B cell (primary cell): ENCODE data around the gene CCNG2. TPM values are rescaled to one million over a fixed set of nuclear protein-coding genes. Genes with fewer than 3 reads are reported as not detected.

Experiments used
- ATAC-seq: fragments of 200-7000 bp; cut with Tn5 transposase; one replicate; pipeline ENCODE4 v1.10.0; 2021; ENCODE audit warnings: low read depth, mild to moderate bottlenecking, moderate number of reproducible peaks, moderate library complexity
- CTCF ChIA-PET: fragments of 350-600 bp; sonication (Branson Sonifier 250); formaldehyde crosslinking; loops from one replicate; lab custom pipeline; 2021; ENCODE audit warnings: antibody characterized with exemption, inconsistent platforms; lab: Charles Lee
- POLR2A ChIA-PET: fragments of 350-600 bp; sonication (Branson Sonifier 250); formaldehyde crosslinking; loops from one replicate; lab custom pipeline; 2021; ENCODE audit warnings: antibody characterized with exemption; lab: Charles Lee
- DNase-seq: peaks from one replicate; pipeline ENCODE4 v3.0.0; 2013
- H2AFZ ChIP-seq: 2 replicates; pipeline ENCODE4 v1.6.1; 2012; ENCODE audit warnings: mild to moderate bottlenecking, low read depth, low read length; ENCODE audit not compliant: insufficient read depth, poor library complexity, severe bottlenecking
- H3K27ac ChIP-seq, 2 donors: 1 replicate in 1 of 2; 2 replicates in 1 of 2; pipeline ENCODE4 v1.5.1; 2012 to 2013; ENCODE audit warnings: low read length in 2 of 2, mild to moderate bottlenecking in 2 of 2, moderate library complexity in 1 of 2
- H3K27me3 ChIP-seq, 4 experiments: fragments of 200-600 bp in 1 of 4; sonication (generic) in 1 of 4; replicated peaks in 1 of 4; 1 replicate in 2 of 4; 2 replicates in 2 of 4; pipeline versions ENCODE4 v1.6.1 to v1.7.0; 2013 to 2016; ENCODE audit warnings: low read length in 3 of 4, mild to moderate bottlenecking in 2 of 4, mixed read lengths in 1 of 4, moderate library complexity in 1 of 4; ENCODE audit not compliant: insufficient read depth in 4 of 4, control insufficient read depth in 3 of 4; ENCODE audit errors: control extremely low read depth in 1 of 4
- H3K36me3 ChIP-seq, 2 experiments: replicated peaks in 1 of 2; 1 replicate in 1 of 2; 2 replicates in 1 of 2; pipeline versions ENCODE4 v1.6.1 to v1.7.1; 2013; ENCODE audit warnings: low read length in 1 of 2; ENCODE audit not compliant: insufficient read depth in 2 of 2, control insufficient read depth in 1 of 2; ENCODE audit errors: control extremely low read depth in 1 of 2, extremely low read depth in 1 of 2
- H3K4me1 ChIP-seq, 2 donors: fragments of 200-600 bp in 1 of 2; sonication (generic) in 1 of 2; 1 replicate in 1 of 2; 2 replicates in 1 of 2; pipeline versions ENCODE4 v1.5.1 to v1.6.1; 2013 to 2017; ENCODE audit warnings: low read length in 2 of 2; ENCODE audit not compliant: control insufficient read depth in 2 of 2, insufficient read depth in 2 of 2
- H3K4me2 ChIP-seq: replicated peaks from 2 replicates; pipeline ENCODE3; 2012; ENCODE audit warnings: mild to moderate bottlenecking, low read depth, low read length; ENCODE audit not compliant: poor library complexity, severe bottlenecking
- H3K4me3 ChIP-seq, 5 experiments: fragments of 200-600 bp in 1 of 5; sonication (generic) in 1 of 5; 1 replicate in 3 of 5; 2 replicates in 2 of 5; pipeline versions ENCODE4 v1.5.1 to v1.7.0; 2011 to 2016; ENCODE audit warnings: low read length in 4 of 5, mild to moderate bottlenecking in 4 of 5, low read depth in 2 of 5, control low read depth in 1 of 5, moderate library complexity in 1 of 5; ENCODE audit not compliant: insufficient read depth in 1 of 5; ENCODE audit errors: control extremely low read depth in 1 of 5, extremely low read depth in 1 of 5
- H3K79me2 ChIP-seq: fragments of 200-600 bp; sonication (generic); one replicate; pipeline ENCODE4 v1.6.0; 2016; ENCODE audit warnings: low read length; ENCODE audit not compliant: control insufficient read depth, insufficient read depth
- H3K9ac ChIP-seq: fragments of 200-600 bp; sonication (generic); 2 replicates; pipeline ENCODE4 v1.6.1; 2017; ENCODE audit warnings: mild to moderate bottlenecking, low read length, moderate library complexity
- H3K9me3 ChIP-seq, 3 donors: one replicate each; pipeline versions ENCODE4 v1.6.1 to v1.7.1; 2013; ENCODE audit warnings: low read length in 2 of 3; ENCODE audit not compliant: control insufficient read depth in 2 of 3, insufficient read depth in 1 of 3; ENCODE audit errors: control extremely low read depth in 1 of 3
- H4K20me1 ChIP-seq: 2 replicates; pipeline ENCODE4 v1.6.0; 2012; ENCODE audit warnings: mild to moderate bottlenecking, low read length; ENCODE audit not compliant: insufficient read depth, control insufficient read depth, poor library complexity, severe bottlenecking
- H3K27ac Mint-ChIP-seq: one replicate; pipeline ENCODE4 v1.8.0; 2021; ENCODE audit warnings: mixed read lengths
- H3K27me3 Mint-ChIP-seq: one replicate; pipeline ENCODE4 v1.8.0; 2021; ENCODE audit warnings: mixed read lengths
- H3K4me1 Mint-ChIP-seq: one replicate; pipeline ENCODE4 v1.8.0; 2021; ENCODE audit warnings: mixed read lengths
- H3K4me3 Mint-ChIP-seq: one replicate; pipeline ENCODE4 v1.8.0; 2021; ENCODE audit warnings: mixed read lengths
- H3K9me3 Mint-ChIP-seq: one replicate; pipeline ENCODE4 v1.8.0; 2022; ENCODE audit warnings: mixed read lengths; ENCODE audit not compliant: insufficient read depth
- CTCF ChIP-seq: fragments of 200-600 bp; IDR thresholded peaks from one replicate; pipeline ENCODE4 v1.8.0; 2022; ENCODE audit warnings: antibody characterized with exemption, mild to moderate bottlenecking
- EZH2 ChIP-seq: IDR thresholded peaks from 2 replicates; pipeline ENCODE4 v1.6.1; 2012; ENCODE audit warnings: borderline replicate concordance, low read depth, mild to moderate bottlenecking, moderate library complexity, low read length; ENCODE audit not compliant: insufficient read depth, poor library complexity, severe bottlenecking
- WGBS: methylation state at CpG from one replicate; pipeline ENCODE4 v1.1.5; 2013; ENCODE audit warnings: missing lambda C conversion rate; ENCODE audit not compliant: insufficient coverage; 5-methylcytosine and 5-hydroxymethylcytosine counted together
- intact Hi-C: fragments of 100-400 bp; cut with micrococcal nuclease; formaldehyde crosslinking; loops from one replicate; pipeline ENCODE4 v1.10.0; 2022
- polyA plus RNA-seq: library from polyadenylated mRNA; depleted of rRNA; stranded (reverse); fragments of >200 nt; gene quantifications from 2 replicates; pipeline ENCODE4 v1.2.3, GENCODE V29; 2012
- total RNA-seq, 2 donors: library from RNA; stranded (reverse); fragments of 120-200 nt in 1 of 2; gene quantifications; 1 replicate in 1 of 2; 2 replicates in 1 of 2; pipeline versions ENCODE4 v1.2.3 to v1.2.4, GENCODE V29; 2013 to 2022

The CCNG2 gene
- total and polyA plus RNA-seq, 2 donors (not counting 1 experiment from before 2014, with no cell fraction given) = 39.9 to 71.9 TPM

- TF ChIP-seq CTCF (no peak), EZH2 (no peak)
- peaks cover 5% of the 10 kb centered on the region for H3K79me2 ChIP-seq
- Mint-ChIP-seq H3K27ac (no peak overlapping the region), H3K27me3 (no peaks in the 10 kb centered on the region), H3K4me3 (no peak overlapping the region), H3K4me1 (peaks cover 29% of the 10 kb centered on the region), H3K9me3 (no peaks in the 10 kb centered on the region)
- no peak overlapping the region for H3K9ac ChIP-seq
- intact Hi-C loops = no loop called here
- ChIA-PET CTCF (interaction anchor here (1.3 kb wide), 2 partner anchors 28 to 47 kb away, joined by 3 to 5 read pairs; no protein-coding TSS in a partner anchor), POLR2A (no interaction called here)
- H3K4me3 ChIP-seq = no peak overlapping the region
- H3K4me2 ChIP-seq = no peak overlapping the region
- peaks cover 29 to 85% of the 10 kb centered on the region in 2 experiments for H3K36me3 ChIP-seq
- H4K20me1 ChIP-seq = peaks cover 61% of the 10 kb centered on the region
- H2AFZ ChIP-seq = no peak overlapping the region
- peak overlapping the region in 1 of 2 donors; percentile 26 for H3K27ac ChIP-seq
- DNase-seq (no peak), ATAC-seq (no peak)
- H3K9me3 ChIP-seq = no peaks in the 10 kb centered on the region
- no peaks in the 10 kb centered on the region for H3K27me3 ChIP-seq
- H3K4me1 ChIP-seq = peaks cover 6 to 11% of the 10 kb centered on the region in 2 donors
- WGBS = 100% methylated on average over 1 of the region's 3 CpGs
These were observed 10.9 kb downstream of the CCNG2 start for GRCh38 chr4:77167866-77168265.

GRCh38 chr4:77169481-77169880 lies 12.5 kb downstream of the CCNG2 start:
- no peaks in the 10 kb centered on the region for H3K27me3 ChIP-seq
- no CpG with 5 or more reads among the region's 3 CpGs for WGBS
- H3K27ac ChIP-seq = peak overlapping the region in 1 of 2 donors; percentile 41
- DNase-seq = no peak
- Mint-ChIP-seq H3K9me3 (no peaks in the 10 kb centered on the region), H3K4me3 (no peak overlapping the region), H3K4me1 (peaks cover 19% of the 10 kb centered on the region), H3K27ac (peak overlapping the region; percentile 51), H3K27me3 (no peaks in the 10 kb centered on the region)
- intact Hi-C loops = no loop called here
- no peaks in the 10 kb centered on the region for H3K79me2 ChIP-seq
- H3K4me3 ChIP-seq = no peak overlapping the region
- no peak for TF ChIP-seq EZH2
- TF ChIP-seq CTCF = no peak
- ATAC-seq = no peak
- H3K4me1 ChIP-seq = peaks cover 0 to 3% of the 10 kb centered on the region in 2 donors
- POLR2A ChIA-PET = no interaction called here
- no peaks in the 10 kb centered on the region for H3K9me3 ChIP-seq
- CTCF ChIA-PET = interaction anchor here (2.3 kb wide), 1 partner anchor 24 kb away, joined by 7 read pairs; no protein-coding TSS in a partner anchor
- H3K9ac ChIP-seq = no peak overlapping the region
- no peak overlapping the region for H2AFZ ChIP-seq
- H3K4me2 ChIP-seq = no peak overlapping the region
- H4K20me1 ChIP-seq = peaks cover 44% of the 10 kb centered on the region
- peaks cover 22 to 69% of the 10 kb centered on the region in 2 experiments for H3K36me3 ChIP-seq
